H9 (cell line): ENCODE data around the gene LMLN. TPM values are rescaled to one million over a fixed set of nuclear protein-coding genes. Genes with fewer than 3 reads are reported as not detected.

Experiments
- DNase-seq: peaks from one replicate; pipeline ENCODE4 v3.0.0-alpha.2; 2017
- H2AFZ ChIP-seq: one replicate; pipeline ENCODE4 v1.6.1; 2013; ENCODE audit warnings: mild to moderate bottlenecking, low read length, control low read depth, moderate library complexity
- H2AK5ac ChIP-seq: 2 replicates; pipeline ENCODE4 v1.6.1; 2013; ENCODE audit warnings: low read length, control low read depth, mixed read lengths; ENCODE audit not compliant: insufficient read length
- H2BK120ac ChIP-seq: one replicate; pipeline ENCODE4 v1.6.1; 2013; ENCODE audit warnings: low read depth, mild to moderate bottlenecking, low read length, control low read depth, inconsistent platforms; ENCODE audit not compliant: poor library complexity, severe bottlenecking
- H2BK12ac ChIP-seq: 2 replicates; pipeline ENCODE4 v1.6.1; 2013; ENCODE audit warnings: low read length, control low read depth, mixed read lengths, low read depth; ENCODE audit not compliant: insufficient read length
- H2BK15ac ChIP-seq: 2 replicates; pipeline ENCODE4 v1.6.1; 2013; ENCODE audit warnings: low read depth, low read length, control low read depth
- H2BK20ac ChIP-seq: one replicate; pipeline ENCODE4 v1.6.1; 2013; ENCODE audit warnings: low read depth, mild to moderate bottlenecking, low read length, control low read depth, inconsistent platforms; ENCODE audit not compliant: poor library complexity, severe bottlenecking
- H2BK5ac ChIP-seq: 2 replicates; pipeline ENCODE4 v1.6.1; 2013; ENCODE audit warnings: low read length, control low read depth, mixed read lengths; ENCODE audit not compliant: insufficient read length
- H3K14ac ChIP-seq: 2 replicates; pipeline ENCODE4 v1.6.1; 2013; ENCODE audit warnings: low read length, control low read depth; ENCODE audit not compliant: insufficient read depth
- H3K18ac ChIP-seq: 2 replicates; pipeline ENCODE4 v1.6.1; 2013; ENCODE audit warnings: low read depth, mild to moderate bottlenecking, mixed read lengths, low read length, control low read depth; ENCODE audit not compliant: insufficient read length
- H3K23ac ChIP-seq: 2 replicates; pipeline ENCODE4 v1.6.1; 2013; ENCODE audit warnings: low read length, control low read depth, mixed read lengths, low read depth; ENCODE audit not compliant: insufficient read length
- H3K23me2 ChIP-seq: 2 replicates; pipeline ENCODE4 v1.6.1; 2013; ENCODE audit warnings: low read depth, mild to moderate bottlenecking, mixed read lengths, low read length, control low read depth; ENCODE audit not compliant: insufficient read length, poor library complexity, severe bottlenecking
- H3K27ac ChIP-seq: 2 replicates; pipeline ENCODE4 v1.5.1; 2013; ENCODE audit warnings: low read length, control low read depth, mixed read lengths, low read depth; ENCODE audit not compliant: insufficient read length
- H3K27me3 ChIP-seq: 2 replicates; pipeline ENCODE4 v1.6.1; 2013; ENCODE audit warnings: low read length, control low read depth, inconsistent platforms; ENCODE audit not compliant: insufficient read depth
- H3K4ac ChIP-seq: 2 replicates; pipeline ENCODE4 v1.6.1; 2013; ENCODE audit warnings: low read depth, mild to moderate bottlenecking, control low read depth, inconsistent platforms, low read length, moderate library complexity
- H3K4me1 ChIP-seq: 2 replicates; pipeline ENCODE4 v1.6.1; 2013; ENCODE audit warnings: low read length, control low read depth, inconsistent platforms; ENCODE audit not compliant: insufficient read depth
- H3K4me2 ChIP-seq: 2 replicates; pipeline ENCODE4 v1.6.1; 2013; ENCODE audit warnings: low read length, control low read depth, mixed read lengths; ENCODE audit not compliant: insufficient read length, insufficient read depth
- H3K56ac ChIP-seq: 2 replicates; pipeline ENCODE4 v1.6.1; 2013; ENCODE audit warnings: low read depth, mild to moderate bottlenecking, mixed read lengths, low read length, control low read depth; ENCODE audit not compliant: insufficient read length
- H3K79me1 ChIP-seq: 2 replicates; pipeline ENCODE4 v1.6.1; 2013; ENCODE audit warnings: low read depth, mild to moderate bottlenecking, moderate library complexity, low read length, control low read depth, inconsistent platforms; ENCODE audit not compliant: insufficient read depth, poor library complexity, severe bottlenecking
- H3K79me2 ChIP-seq: 2 replicates; pipeline ENCODE4 v1.6.1; 2013; ENCODE audit warnings: low read length, control low read depth, inconsistent platforms; ENCODE audit not compliant: insufficient read depth
- H3K9ac ChIP-seq: 2 replicates; pipeline ENCODE4 v1.6.1; 2013; ENCODE audit warnings: low read length, control low read depth, mixed read lengths; ENCODE audit not compliant: insufficient read length; ENCODE audit errors: extremely low read depth
- H3K9me3 ChIP-seq: one replicate; pipeline ENCODE4 v1.6.1; 2013; ENCODE audit warnings: low read depth, low read length, inconsistent platforms; ENCODE audit not compliant: control insufficient read depth
- H3T11ph ChIP-seq: one replicate; pipeline ENCODE4 v1.6.1; 2013; ENCODE audit warnings: mild to moderate bottlenecking, low read length, control low read depth, inconsistent platforms
- H4K20me1 ChIP-seq: one replicate; pipeline ENCODE4 v1.6.1; 2013; ENCODE audit not compliant: control insufficient read depth, insufficient read length, insufficient read depth
- H4K5ac ChIP-seq: 2 replicates; pipeline ENCODE4 v1.6.1; 2013; ENCODE audit warnings: low read depth, mild to moderate bottlenecking, mixed read lengths, low read length, control low read depth; ENCODE audit not compliant: insufficient read length
- H4K8ac ChIP-seq: replicated peaks from 2 replicates; pipeline ENCODE4 v1.6.1; 2013; ENCODE audit warnings: low read length, control low read depth, mixed read lengths, low read depth; ENCODE audit not compliant: insufficient read length
- H4K91ac ChIP-seq: 2 replicates; pipeline ENCODE4 v1.6.1; 2013; ENCODE audit warnings: low read depth, mild to moderate bottlenecking, moderate library complexity, mixed read lengths, low read length, control low read depth; ENCODE audit not compliant: insufficient read length
- H3K27ac Mint-ChIP-seq, 3 experiments: 2 replicates in 2 of 3; 3 replicates in 1 of 3; pipeline ENCODE4 v1.8.0; 2020 to 2021; ENCODE audit warnings: mixed read lengths in 3 of 3, mild to moderate bottlenecking in 1 of 3, moderate library complexity in 1 of 3
- H3K27me3 Mint-ChIP-seq: 2 replicates; pipeline ENCODE4 v1.8.0; 2021; ENCODE audit warnings: low read depth, mild to moderate bottlenecking, moderate library complexity, mixed read lengths
- H3K36me3 Mint-ChIP-seq, 3 experiments: 2 replicates in 2 of 3; 3 replicates in 1 of 3; pipeline ENCODE4 v1.8.0; 2020 to 2021; ENCODE audit warnings: low read depth in 3 of 3, mixed read lengths in 3 of 3; ENCODE audit not compliant: insufficient read depth in 1 of 3
- H3K4me1 Mint-ChIP-seq, 2 experiments: 2 replicates each; pipeline ENCODE4 v1.8.0; 2020; ENCODE audit warnings: mixed read lengths in 2 of 2
- H3K4me3 Mint-ChIP-seq, 2 experiments: 2 replicates in 1 of 2; 3 replicates in 1 of 2; pipeline ENCODE4 v1.8.0; 2020 to 2021; ENCODE audit warnings: mild to moderate bottlenecking in 2 of 2, mixed read lengths in 2 of 2, moderate library complexity in 1 of 2
- H3K9me3 Mint-ChIP-seq, 2 experiments: 2 replicates in 1 of 2; 3 replicates in 1 of 2; pipeline ENCODE4 v1.8.0; 2020; ENCODE audit warnings: mild to moderate bottlenecking in 2 of 2, mixed read lengths in 2 of 2, moderate library complexity in 1 of 2
- CTCF ChIP-seq: fragments of 200-600 bp; sonication (generic); conservative IDR thresholded peaks from 3 replicates; pipeline ENCODE4 v1.8.0; 2021; ENCODE audit warnings: antibody characterized with exemption, mild to moderate bottlenecking
- total RNA-seq: library from RNA; stranded (reverse); gene quantifications from 2 replicates; pipeline ENCODE4 v1.2.1, GENCODE V29; 2021

Gene LMLN
- total RNA-seq, 1 experiment from 2014 or later, result 3.8 TPM

- H4K5ac ChIP-seq, result no peak overlapping the region
- H2AK5ac ChIP-seq, result no peak overlapping the region
- no peak overlapping the region for H3K9ac ChIP-seq
- TF ChIP-seq CTCF, result no peak
- no peak overlapping the region for H3K4me3 Mint-ChIP-seq
- no peak overlapping the region for H2BK120ac ChIP-seq
- no peaks in the 10 kb centered on the region for H3K79me2 ChIP-seq
- peaks cover 10 to 16% (median 12%) of the 10 kb centered on the region in 3 experiments for H3K36me3 Mint-ChIP-seq
- H3K4me1 ChIP-seq, result no peaks in the 10 kb centered on the region
- H2BK5ac ChIP-seq, result no peak overlapping the region
- H4K91ac ChIP-seq, result no peak overlapping the region
- no peaks in the 10 kb centered on the region for H3K27me3 ChIP-seq
- H3K14ac ChIP-seq, result no peak overlapping the region
- H3K56ac ChIP-seq, result no peak overlapping the region
- H3K27ac ChIP-seq, result no peak overlapping the region
- H3K79me1 ChIP-seq, result no peaks in the 10 kb centered on the region
- no peak overlapping the region for H3T11ph ChIP-seq
- H3K9me3 ChIP-seq, result peaks cover 11% of the 10 kb centered on the region
- H3K27ac Mint-ChIP-seq, result no peak overlapping the region; a peak in 1 of 7 replicates
- no peak overlapping the region for H2BK12ac ChIP-seq
- H3K23me2 ChIP-seq, result no peaks in the 10 kb centered on the region
- no peak overlapping the region for H3K4ac ChIP-seq
- H4K20me1 ChIP-seq, result no peaks in the 10 kb centered on the region
- H3K18ac ChIP-seq, result no peak overlapping the region
- no peaks in the 10 kb centered on the region for H3K4me1 Mint-ChIP-seq
- no peak overlapping the region for H2BK20ac ChIP-seq
- no peak overlapping the region for H4K8ac ChIP-seq
- peaks cover 23 to 26% of the 10 kb centered on the region in 2 experiments for H3K9me3 Mint-ChIP-seq
- H2BK15ac ChIP-seq, result no peak overlapping the region
- H3K23ac ChIP-seq, result no peak overlapping the region
- DNase-seq, result no peak
- H2AFZ ChIP-seq, result no peak overlapping the region
- H3K4me2 ChIP-seq, result no peak overlapping the region
- H3K27me3 Mint-ChIP-seq, result peaks cover 6% of the 10 kb centered on the region; the same call in 1 of the 2 replicates
Observed at GRCh38 chr3:198048445-198048844, 88.4 kb downstream of the LMLN start.
